Inferior parietal cortex (tissue), 1 donor: ENCODE measurements around the gene IRAK3.

Source experiments
- DNase-seq: peaks from one replicate; pipeline ENCODE4 v3.0.0-alpha.2; 2016; ENCODE audit errors: extremely low spot score

The IRAK3 gene

DNA sequence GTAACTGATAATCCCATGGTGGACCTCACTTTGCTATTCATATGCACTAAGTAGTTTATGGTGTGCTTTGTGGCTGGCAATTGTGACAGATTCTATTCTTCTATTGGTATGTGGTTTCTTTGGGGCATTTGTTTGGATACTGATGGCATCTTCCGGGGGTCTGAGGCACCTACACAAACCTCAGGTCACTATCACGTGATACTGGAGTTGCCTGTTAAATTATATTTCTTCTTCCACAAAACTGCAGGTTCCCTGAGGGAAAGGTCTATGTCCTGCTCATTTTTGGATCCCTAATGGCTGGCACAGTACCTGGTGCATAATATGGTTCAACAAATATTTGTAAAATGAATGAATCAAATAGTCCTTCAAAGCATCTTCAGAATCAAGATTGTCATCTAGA lies 63.8 kb downstream of the IRAK3 start:
- DNase-seq: no peak

DNA sequence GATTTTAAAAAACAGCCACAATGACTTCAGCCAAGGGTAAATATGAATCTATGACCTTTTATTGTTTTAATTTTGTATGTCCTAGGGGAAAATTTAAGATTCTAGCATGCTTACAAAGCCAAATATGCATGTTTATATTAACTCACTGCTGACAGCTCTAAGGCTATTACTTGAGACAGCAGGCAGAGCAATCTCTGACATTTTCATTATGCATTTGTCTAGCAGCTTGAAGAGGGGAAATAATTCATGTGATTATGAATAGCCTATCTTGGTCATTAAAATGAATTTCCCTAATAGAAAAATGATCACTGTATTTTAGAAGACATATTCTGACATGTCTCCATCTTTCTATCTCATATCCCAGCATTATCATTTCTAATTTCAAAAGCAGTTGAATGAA lies 66.7 kb downstream of the IRAK3 start:
- no peak for DNase-seq

DNA sequence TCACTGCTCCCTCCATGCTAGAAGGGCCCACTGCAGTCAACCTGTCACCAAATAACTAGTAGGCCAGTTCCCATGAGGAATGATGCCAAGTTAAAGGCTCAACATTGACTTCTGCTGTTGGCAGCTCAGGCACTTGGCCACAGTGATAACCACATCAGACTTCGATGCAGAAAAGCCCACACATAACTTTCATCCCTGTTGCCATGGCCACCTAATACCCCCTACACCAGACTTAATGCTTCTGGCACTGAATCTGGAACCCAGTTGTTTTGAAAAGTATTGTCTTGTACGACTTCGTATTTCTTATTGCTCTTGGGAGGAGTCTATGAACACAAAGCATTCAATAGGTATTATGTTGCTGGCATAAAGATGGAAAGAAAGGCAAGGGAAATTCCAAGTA lies 69.0 kb downstream of the IRAK3 start:
- DNase-seq: no peak

DNA sequence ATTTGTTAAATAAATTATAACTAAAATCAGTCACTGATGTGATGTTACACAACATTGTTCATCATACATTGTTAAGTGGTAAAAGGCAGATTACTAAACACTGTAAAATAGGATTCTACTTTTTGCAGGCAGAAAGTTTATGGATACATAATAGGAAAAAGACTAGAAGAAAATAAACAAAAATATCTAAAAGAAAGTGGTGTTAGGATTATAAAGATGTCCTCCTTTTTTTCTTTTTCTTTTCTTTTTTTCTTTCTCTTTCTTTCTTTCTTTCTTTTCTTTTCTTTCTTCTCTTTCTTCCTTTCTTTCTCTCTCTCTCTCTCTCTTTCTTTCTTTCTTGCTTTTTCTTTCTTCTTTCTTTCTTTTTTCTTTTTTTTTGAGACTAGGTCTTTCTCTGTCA lies 73.7 kb downstream of the IRAK3 start:
- no peak for DNase-seq

DNA sequence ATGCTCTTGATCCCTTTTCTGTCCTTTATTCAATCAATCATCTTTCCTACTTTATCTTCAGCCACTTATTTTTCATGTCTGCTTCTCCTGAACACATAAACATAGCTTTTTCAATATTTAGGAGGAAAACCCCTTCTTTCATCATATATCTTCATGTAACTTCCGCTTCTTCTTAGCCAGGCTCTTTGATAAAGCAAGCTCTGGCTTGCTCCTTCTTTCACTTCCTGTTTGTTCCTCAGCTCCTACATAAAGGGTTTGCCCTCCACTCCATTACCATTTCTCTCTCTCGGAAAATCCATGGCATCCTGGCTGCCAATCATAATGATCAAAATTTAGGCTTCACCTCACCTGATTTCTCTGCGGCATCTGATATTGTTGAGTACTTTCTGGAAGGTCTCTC lies 79.5 kb downstream of the IRAK3 start:
- DNase-seq: no peak

DNA sequence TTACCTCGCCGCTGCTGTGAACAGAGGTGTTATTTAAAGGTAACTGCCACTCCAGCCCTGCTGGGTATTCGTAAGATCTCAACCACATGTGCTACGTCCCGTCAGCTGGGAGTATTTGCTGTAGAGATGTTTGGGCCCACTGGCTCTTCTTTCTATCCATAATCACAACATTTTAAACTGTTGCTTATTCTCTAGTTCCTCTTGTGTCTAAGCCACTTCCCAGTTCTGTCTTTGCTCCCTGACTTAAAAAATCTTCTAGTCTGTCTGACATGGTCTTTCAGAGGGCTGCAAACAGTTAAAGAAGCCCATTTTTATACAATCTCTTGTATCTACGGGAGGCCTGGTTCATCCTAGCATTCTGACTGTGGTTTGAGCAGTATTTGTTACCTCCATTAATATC lies 80.1 kb downstream of the IRAK3 start:
- no peak for DNase-seq

DNA sequence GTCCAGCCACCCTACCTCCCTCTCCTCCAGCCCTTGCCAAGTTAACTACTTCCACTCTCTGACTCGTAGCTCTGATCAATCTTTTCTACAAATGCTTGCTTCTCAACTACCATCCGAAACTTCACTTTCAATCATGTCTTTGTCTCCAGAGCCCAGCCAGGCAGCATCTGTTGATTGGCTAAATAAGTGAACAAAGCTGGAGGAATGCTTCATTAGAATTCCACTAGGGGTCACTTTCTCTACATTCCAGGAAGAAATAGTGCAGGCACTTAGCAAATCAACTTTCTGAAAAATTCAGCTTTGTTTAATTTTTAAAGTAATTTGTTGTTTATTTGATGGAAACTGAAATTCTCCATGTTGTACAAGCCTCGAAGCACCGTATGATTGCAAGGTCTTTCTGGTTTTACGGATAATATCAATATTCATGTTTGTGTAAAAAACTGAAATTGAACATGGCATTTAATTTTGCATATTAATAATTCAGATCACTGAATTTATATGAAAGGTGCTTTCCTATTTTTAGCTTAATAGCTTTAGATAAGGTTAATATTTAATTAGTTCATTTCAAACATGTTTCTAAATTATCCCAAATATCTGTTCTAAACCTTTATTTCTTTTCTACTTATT lies 80.9 kb downstream of the IRAK3 start:
- peak; percentile 75 for DNase-seq

DNA sequence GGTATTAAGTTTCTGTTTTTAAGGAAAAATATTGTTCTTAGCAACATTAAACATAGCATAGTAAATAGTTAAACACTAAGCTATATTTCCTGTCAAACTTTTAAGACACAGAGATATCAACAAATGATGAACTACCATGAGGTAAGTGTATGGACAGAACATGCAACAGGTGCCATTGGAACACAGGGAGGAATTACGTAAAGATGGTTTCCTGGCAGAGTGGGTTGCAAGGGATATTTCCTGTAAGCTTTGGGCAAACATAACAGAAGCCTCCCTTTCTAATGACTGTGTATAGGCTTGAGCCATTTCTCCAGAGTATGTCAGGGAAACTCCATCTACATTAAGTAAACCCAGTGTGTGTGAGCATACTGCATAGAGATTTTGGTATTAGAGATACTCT lies 81.6 kb downstream of the IRAK3 start:
- DNase-seq: no peak

DNA sequence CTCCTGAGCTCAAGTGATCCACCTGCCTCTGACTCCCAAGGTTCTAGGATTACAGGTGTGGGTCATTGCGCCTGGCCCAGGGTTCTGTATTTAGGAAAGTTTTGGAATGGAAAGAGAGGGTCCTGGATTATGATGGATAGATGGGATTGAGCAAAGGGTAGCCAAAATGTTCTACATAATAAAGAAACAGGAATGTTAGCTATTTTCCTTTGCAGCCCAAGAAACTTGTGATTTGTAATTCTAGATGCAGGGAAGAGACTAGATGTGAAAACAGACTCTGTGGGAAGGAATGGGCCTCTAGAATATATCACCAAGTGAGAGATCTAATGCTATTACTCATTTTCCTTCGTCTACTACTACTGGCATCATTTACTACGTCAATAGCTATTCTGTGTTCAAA lies 83.6 kb downstream of the IRAK3 start:
- DNase-seq: no peak

DNA sequence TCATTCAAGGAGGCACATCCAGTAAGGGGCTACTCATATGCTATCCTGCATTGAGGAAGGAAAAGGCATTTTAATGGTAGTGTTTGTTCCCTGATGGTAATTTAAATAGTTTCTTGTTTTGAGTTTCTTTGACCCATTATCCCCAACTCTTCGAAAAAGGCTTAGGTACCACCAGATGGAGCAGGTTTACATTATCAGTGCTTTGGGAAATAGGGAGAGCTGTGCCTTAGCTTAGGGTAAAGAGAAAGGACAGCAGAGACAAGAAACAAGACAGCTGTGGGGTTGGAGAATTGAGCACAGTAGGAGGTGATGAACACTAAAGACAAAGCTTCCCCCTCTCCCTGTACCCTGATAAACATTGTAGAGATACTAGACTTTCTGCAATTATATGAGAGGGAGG lies 84.1 kb downstream of the IRAK3 start:
- DNase-seq: no peak

DNA sequence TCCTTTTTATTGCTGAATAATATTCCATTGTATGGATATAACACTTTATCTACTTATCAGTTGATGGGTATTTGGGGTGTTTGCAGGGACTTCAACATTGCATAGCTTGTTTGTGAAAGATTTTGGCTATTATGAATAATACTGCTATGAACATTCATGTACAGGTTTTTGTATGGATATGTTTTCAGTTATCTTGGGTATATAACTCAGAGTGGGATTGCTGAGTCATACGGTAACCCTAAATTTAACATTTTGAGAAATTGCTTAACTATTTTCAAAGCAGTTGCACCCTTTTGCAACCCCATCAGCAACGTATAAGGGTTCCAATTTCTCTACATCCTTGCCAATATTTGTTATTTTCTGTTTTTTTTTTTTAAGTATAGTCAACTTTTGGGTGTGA lies 86.0 kb downstream of the IRAK3 start:
- no peak for DNase-seq

DNA sequence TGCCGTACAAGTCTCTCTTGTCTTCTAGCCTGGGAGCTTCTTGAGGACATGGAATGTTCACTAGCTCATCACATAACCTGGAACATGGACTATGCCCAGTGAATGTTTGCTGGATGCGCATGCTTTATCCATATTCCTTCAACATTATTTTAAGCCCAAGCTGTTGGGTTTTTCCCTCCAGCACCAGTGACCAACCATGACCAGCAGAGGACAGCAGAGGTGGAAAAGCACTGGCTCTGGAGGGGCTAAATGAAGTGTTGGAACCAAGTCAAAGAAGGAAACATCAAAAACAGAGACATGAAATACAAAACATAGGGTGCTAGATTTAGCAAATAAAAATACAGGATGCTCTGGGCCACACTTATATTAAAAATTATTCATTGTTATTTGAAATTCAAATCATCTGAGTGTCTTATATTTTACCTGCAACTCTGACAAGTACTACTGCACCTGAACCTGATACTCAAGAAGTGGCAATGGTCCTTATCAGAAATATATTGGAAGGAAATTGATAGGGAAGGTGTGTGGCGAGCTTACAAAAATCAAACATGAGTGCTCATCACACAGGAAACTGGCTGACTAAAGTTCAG lies 90.2 kb downstream of the IRAK3 start:
- no peak for DNase-seq

DNA sequence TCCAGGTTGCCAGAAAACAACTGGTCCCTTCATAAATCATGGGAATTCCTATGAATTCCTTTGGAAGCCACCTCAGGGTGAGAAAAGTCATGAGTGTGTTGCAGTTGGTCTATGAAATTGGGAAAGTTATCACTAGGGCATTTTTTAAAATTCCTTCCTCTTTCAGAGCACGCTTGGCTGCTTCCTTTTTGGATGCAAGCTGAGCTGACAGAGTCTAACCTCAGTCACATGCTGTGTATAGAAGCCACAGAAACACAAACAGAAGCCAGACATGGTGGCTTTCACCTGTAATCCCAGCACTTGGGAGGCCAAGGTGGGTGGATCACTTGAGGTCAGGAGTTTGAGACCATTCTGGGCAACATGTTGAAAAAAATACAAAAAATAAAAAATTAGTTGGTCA lies 91.5 kb downstream of the IRAK3 start:
- no peak for DNase-seq

DNA sequence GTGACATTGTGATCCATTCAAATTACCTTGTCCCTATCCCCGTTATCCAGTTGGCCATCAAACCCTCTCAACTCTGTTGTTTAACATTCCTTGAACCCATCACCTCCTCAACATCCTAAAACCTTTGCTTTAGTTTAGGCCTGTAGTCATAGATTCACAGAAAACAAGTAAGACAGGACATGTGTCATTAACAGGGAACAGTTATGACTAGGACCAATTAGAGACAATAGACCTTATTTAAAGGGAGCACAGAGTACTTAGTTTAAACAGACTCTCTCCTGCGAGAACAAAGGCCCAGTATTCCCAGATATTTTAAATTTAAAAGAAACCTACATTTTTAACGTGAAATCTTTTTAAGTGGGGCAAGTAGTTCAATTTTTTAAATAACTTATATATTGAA lies 93.2 kb downstream of the IRAK3 start:
- no peak for DNase-seq

DNA sequence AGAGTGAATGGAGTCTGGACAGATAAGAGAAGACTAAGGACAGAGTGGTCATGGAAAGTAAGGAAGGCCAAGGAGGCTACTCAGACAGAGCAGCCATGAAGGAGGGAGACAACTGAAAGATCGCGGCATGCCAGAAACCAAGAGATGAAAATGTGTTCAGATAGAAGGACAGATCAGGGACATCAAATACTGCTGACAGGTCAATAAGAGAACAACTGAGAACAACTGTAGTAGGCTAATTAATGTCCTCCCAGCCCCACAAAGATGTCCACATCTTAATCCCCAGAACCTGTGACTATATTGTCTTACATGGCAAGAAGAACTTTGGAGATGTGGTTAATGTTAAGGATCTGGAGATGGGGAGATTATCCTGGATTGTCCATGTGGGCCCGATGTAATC lies 98.3 kb downstream of the IRAK3 start:
- DNase-seq: no peak

DNA sequence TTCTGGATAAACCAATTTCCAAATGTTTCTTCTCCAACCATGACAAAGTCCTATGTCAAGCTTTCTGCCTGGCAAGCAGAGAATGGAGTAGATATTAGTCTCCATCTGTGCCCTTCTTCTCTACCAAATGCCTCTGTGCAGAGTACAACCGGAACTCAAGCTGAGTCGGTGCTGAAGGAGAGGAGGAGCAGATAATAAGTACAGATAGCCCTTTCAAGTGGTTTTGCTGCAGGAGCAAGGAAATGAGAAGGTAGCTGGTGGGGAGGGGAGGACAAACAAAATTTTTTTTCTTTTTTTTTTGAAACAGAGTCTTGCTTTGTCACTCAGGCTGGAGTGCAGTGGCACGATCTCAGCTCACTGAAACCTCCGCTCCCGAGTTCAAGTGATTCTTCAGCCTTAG lies 99.1 kb downstream of the IRAK3 start:
- DNase-seq: no peak

DNA sequence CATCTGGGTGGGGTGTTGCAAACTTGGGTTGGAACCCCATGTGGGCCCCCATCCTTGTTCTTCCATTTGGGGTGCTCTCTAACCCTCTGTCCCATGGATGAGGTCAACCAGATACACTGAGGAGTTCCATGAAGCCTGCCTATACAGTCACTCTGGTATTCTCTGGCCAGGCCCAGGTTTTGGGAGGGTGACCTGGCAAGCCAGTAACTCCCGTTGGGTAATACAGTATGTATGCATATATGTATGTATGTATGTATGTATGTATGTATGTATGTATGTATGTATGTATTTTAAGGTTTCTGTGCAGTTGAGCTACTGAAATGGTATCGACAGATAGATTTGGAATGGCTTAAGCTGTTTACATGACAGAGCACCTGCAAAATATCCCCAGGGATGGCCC lies 100.5 kb downstream of the IRAK3 start:
- DNase-seq: no peak

DNA sequence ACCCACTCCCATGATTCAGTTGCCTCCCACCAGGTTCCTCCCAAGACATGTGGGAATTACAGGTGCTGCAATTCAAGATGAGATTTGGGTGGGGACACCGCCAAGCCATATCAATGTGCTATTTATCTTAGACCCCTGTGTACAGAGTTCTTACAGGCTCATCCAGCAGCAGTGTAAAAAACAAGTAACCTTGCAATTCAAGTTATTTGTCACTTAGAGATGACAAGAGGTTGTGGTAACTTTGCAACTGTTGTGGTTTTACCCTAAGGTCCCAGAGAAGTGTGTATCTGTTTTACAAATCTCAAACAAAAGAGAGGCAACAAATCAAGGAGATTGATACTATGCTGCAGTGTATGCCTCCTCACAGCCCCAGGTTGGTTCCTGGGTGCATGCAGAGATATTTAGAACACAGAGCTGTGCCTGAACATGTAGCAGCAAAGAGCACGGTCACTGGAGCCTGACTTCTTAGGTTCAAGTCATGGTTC lies 101.7 kb downstream of the IRAK3 start:
- DNase-seq: no peak

DNA sequence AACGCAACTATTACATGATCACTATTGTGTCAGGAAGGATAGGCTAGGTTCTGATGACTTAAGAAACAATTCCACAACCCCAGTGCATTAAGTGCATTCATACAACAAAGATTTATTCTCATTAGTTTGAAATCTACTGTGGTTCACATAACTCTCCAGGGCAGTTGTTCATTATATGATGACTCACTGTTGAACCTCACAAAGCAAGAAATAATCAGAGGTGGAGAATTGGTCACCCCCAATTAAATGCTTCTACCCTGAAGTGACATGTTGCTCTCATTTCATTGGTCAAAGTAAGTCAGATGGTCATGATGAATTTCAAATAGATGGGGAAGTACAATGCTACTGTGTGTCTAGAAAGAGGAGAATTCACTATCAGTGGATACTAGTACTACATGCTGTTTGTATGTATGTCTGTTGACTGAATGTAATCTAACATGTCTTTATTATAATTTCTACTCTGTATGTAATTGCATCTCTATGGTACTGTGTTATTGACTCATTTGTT lies 107.2 kb downstream of the IRAK3 start:
- DNase-seq: no peak

DNA sequence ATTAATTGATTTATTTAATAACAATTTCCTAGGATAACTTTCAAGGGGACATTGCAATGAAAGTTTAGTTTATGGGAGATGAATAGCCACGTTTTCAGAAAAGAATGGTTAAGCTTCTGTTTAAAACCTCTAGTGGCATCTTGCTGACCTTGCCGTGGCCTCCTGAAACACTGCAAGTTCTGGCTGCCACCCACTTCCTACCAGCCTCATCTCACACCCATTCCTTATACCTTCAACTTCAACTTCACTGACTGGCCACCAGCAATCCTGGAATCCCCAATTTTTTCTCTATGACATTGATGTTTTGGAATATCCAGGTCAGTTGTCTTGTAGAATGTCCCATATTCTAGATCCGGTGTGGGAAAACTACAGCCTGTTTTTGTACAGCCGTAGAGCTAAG lies 108.1 kb downstream of the IRAK3 start:
- DNase-seq: no peak

DNA sequence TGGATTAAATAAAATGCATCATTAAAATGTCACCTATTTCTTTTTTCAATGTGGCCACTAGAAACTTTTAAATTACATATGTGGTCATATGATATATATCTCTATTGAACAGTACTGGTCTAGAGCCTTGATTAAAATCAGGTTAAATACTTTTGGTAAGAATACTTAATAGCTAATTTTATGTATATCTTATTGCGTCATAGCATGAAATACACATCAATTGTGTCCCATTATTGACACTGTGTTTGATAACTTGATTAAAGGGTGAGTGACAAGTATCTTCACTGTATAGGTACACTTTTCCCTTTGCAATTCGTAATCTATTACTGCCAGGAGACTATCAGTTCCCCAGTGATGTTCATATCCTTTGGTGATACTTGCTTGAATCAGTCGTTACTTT lies 108.9 kb downstream of the IRAK3 start:
- DNase-seq: no peak

DNA sequence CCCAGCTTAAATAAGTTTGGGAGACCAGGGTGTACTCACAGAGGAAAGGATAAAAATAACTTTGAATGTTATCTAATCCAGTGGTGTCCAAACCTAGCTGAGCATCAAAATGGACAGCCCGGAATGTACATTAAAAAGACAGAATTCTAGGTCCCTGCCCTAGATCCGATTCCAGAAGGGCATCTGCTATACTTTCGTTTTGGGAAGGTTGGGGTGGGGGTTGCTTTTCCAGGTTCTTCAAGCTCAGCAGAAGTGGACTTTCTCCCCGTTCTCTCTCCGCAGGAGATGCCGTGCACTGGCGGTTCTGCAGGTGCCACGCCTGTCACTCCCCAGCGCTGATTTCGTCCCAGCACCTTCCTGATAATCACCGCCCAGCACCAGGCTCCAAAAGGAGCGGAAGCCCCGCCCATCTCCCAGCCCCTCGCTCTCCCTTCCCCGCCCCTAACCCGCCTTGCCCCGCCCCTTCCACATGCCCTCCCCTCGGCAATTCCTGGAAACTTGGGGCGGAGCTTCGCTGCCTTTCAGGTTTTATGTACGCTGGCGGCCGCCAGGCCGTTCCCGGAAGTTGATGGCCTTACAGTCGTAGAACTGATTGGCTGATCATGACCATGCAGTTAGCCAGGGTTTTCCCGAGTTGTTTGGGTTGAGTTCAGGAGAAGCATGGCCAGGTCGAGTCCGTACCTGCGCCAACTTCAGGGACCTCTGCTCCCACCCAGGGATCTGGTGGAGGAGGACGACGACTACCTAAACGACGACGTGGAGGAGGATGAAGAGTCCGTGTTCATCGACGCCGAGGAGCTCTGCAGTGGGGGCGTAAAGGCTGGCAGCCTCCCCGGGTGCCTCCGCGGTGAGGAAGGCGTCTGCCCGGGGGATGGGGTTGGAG lies 113.2 kb downstream of the IRAK3 start, which contains the start of gene HELB:
TSS of gene HELB (plus strand) at position 550 of the 883 bp plus-strand sequence. CDS start at position 661, 111 bp downstream.
- peak; percentile 85 for DNase-seq

DNA sequence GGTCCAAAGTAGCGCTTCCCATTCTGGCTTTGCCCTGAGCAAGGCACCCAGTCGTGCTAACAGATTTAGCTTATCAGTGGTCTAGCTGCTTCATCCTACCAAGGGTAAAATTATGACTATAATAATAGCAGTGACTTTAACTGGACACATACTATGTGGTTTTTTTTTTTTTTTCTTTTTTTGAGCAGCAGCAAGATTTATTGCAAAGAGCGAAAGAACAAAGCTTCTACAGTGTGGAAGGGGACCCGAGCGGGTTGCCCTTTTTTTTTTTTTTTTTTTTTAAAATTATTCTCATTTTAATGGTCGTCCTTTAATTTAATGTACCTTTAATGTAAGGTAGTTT lies 113.8 kb downstream of the IRAK3 start:
- DNase-seq: no peak
